Epithelial cell of esophagus (primary cell): ENCODE data around the gene GJA5.

Experiments
- DNase-seq: peaks from one replicate; pipeline ENCODE4 v3.0.0; 2010; ENCODE audit warnings: low read depth
- H3K4me3 ChIP-seq: 2 replicates; pipeline ENCODE4 v1.5.1; 2011; ENCODE audit warnings: mild to moderate bottlenecking, low read length, control low read depth
- TF ChIP-seq, protein P1 (sequence below): IDR thresholded peaks from 2 replicates; pipeline ENCODE4 v1.5.1; 2011; ENCODE audit warnings: low read depth, mild to moderate bottlenecking, low read length, control low read depth, inconsistent platforms; ENCODE audit not compliant: insufficient read depth; ENCODE audit errors: missing control alignments

The GJA5 gene

DNA sequence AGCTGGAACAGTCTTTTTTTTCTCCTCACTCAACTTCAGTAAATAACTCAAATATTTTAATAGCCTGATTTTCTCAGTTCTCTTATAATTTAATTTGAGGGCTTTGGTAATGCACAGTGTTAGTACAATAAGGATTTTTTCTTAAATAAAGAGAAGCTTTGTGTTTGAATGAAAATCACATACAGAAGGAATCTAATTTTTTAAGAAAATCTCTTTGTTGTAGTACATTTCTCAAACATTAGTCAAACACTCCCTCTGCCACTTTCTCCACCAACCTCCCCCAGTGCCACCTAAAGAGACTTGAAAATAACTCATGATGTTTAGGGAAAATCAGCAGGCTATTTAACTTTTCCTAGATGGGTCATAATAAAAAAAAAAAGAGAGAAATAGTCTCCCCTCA, 47.8 kb downstream of the GJA5 start:
- H3K4me3 ChIP-seq = no peak overlapping the region
- DNase-seq = no peak
- TF ChIP-seq, protein P1, sequence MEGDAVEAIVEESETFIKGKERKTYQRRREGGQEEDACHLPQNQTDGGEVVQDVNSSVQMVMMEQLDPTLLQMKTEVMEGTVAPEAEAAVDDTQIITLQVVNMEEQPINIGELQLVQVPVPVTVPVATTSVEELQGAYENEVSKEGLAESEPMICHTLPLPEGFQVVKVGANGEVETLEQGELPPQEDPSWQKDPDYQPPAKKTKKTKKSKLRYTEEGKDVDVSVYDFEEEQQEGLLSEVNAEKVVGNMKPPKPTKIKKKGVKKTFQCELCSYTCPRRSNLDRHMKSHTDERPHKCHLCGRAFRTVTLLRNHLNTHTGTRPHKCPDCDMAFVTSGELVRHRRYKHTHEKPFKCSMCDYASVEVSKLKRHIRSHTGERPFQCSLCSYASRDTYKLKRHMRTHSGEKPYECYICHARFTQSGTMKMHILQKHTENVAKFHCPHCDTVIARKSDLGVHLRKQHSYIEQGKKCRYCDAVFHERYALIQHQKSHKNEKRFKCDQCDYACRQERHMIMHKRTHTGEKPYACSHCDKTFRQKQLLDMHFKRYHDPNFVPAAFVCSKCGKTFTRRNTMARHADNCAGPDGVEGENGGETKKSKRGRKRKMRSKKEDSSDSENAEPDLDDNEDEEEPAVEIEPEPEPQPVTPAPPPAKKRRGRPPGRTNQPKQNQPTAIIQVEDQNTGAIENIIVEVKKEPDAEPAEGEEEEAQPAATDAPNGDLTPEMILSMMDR = no peak
